ENCODE measurements around the gene SYNE2.

SYNE2 gene

DNA sequence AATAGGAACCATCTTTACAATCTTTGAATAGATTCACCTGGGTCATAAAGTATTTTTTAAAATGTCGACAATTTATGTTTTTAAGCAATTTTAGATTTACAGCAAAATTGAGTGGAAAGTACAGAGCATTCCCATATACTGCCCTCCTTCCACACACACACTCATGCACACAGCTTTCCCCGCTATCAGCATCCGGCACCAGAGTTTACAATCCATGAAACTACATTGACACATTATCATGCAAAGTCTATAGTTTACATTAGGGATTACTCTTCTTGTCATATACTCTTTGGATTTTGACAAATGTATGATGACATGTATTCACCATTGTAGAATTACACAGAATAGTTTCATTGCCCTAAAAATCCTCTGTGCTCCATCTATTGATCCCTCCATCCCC, 9.0 kb upstream of the SYNE2 start:
- no peak for TF ChIP-seq MYC (IDR thresholded peaks at IDR 0.05; ENCODE audit: low read depth, low read length)
- TF ChIP-seq, protein P1, sequence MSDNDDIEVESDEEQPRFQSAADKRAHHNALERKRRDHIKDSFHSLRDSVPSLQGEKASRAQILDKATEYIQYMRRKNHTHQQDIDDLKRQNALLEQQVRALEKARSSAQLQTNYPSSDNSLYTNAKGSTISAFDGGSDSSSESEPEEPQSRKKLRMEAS (IDR thresholded peaks at IDR 0.05; ENCODE audit: low read depth, low read length) = no peak
- TF ChIP-seq, protein P2, sequence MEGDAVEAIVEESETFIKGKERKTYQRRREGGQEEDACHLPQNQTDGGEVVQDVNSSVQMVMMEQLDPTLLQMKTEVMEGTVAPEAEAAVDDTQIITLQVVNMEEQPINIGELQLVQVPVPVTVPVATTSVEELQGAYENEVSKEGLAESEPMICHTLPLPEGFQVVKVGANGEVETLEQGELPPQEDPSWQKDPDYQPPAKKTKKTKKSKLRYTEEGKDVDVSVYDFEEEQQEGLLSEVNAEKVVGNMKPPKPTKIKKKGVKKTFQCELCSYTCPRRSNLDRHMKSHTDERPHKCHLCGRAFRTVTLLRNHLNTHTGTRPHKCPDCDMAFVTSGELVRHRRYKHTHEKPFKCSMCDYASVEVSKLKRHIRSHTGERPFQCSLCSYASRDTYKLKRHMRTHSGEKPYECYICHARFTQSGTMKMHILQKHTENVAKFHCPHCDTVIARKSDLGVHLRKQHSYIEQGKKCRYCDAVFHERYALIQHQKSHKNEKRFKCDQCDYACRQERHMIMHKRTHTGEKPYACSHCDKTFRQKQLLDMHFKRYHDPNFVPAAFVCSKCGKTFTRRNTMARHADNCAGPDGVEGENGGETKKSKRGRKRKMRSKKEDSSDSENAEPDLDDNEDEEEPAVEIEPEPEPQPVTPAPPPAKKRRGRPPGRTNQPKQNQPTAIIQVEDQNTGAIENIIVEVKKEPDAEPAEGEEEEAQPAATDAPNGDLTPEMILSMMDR (IDR thresholded peaks at IDR 0.05; ENCODE audit: low read depth, low read length) = no peak
- no peak for TF ChIP-seq POLR2A (IDR thresholded peaks at IDR 0.05; ENCODE audit: extremely low read depth, insufficient read length)
- no peak for DNase-seq (ENCODE audit: low read depth)
- H3K4me3 ChIP-seq (ENCODE audit: low read depth, low read length) = no peak overlapping the region

DNA sequence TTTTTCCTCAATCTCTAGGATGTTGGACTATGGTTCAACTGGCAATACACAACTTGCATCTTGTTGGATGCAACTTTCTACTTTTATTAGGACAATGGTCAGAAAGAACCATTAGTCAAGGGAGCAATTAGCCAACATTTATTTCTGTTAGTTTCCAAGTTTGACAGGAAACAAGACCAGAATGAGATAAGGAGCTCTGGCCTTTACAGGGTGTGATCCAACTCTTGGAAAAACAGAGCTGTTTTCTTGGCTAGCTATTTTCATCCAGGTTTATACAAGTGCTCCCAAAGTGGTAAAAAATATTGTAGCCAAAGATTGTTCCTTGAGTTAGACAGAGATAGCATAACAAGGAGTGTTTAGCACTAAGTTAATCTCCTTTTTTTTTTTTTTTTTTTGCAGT, 3.9 kb upstream of the SYNE2 start:
- TF ChIP-seq POLR2A (IDR thresholded peaks at IDR 0.05; ENCODE audit: extremely low read depth, insufficient read length) (no peak), MYC (IDR thresholded peaks at IDR 0.05; ENCODE audit: low read depth, low read length) (no peak)
- TF ChIP-seq, protein P2 (IDR thresholded peaks at IDR 0.05; ENCODE audit: low read depth, low read length) = no peak
- TF ChIP-seq, protein P1 (IDR thresholded peaks at IDR 0.05; ENCODE audit: low read depth, low read length) = no peak
- no peak for DNase-seq (ENCODE audit: low read depth)
- H3K4me3 ChIP-seq (ENCODE audit: low read depth, low read length) = no peak overlapping the region

DNA sequence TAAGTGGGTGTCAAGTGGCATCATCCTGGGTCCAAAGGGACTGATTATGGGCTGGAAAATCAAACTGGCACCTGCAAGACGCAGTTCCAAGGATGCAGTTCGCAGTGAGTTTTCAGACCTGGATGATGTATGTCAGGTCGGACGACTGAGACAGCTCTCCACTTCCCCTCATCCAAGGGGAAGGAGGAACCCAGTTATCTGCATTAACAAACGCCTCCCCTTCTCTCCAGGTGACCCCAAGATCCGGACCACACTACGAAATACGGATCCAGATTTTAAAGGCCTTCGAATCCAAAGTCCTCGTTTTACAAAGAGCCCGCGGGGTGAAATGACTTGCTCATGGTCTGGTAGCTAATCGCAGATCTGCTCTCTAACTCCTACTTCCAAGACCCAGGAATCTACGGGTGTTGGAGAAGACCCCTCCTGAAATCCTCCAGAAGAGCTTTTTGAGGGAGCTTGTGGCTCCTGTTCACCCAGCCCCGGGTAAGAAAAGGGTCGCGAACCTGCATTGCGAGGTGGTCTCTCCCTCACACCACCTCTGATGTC, 460 bp upstream of the SYNE2 start:
- TF ChIP-seq, protein P2 (IDR thresholded peaks at IDR 0.05; ENCODE audit: low read depth, low read length) = no peak
- TF ChIP-seq, protein P1 (IDR thresholded peaks at IDR 0.05; ENCODE audit: low read depth, low read length) = no peak
- TF ChIP-seq MYC (IDR thresholded peaks at IDR 0.05; ENCODE audit: low read depth, low read length) = no peak
- TF ChIP-seq POLR2A (IDR thresholded peaks at IDR 0.05; ENCODE audit: extremely low read depth, insufficient read length) = no peak
- no peak for DNase-seq (ENCODE audit: low read depth)
- no peak overlapping the region for H3K4me3 ChIP-seq (ENCODE audit: low read depth, low read length)

DNA sequence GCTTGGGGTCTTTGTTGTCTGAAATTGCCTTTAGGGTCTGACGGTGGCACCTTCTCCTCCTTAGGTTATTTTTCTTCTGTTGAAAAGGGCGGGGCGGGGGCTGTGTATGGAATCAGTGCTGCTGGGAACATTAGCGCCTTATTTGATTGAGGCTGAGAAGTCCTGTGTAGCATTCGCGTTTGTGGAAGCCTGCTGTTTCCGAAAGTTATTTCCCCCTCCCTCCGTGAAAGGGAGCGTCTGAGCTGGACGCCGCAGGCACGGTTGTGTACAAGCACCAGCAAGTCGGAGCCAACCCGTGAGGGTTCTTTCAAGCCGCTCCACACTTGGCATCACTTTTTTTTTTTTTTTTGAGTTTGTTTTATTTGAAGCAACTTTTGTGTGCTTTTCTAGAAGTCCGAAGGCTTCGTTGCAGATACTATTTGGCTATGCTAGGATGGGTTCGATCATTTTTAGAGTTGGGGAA, 1.1 kb downstream of the SYNE2 start:
- no peak for DNase-seq (ENCODE audit: low read depth)
- TF ChIP-seq MYC (IDR thresholded peaks at IDR 0.05; ENCODE audit: low read depth, low read length) (no peak), POLR2A (IDR thresholded peaks at IDR 0.05; ENCODE audit: extremely low read depth, insufficient read length) (no peak)
- TF ChIP-seq, protein P1 (IDR thresholded peaks at IDR 0.05; ENCODE audit: low read depth, low read length) = no peak
- TF ChIP-seq, protein P2 (IDR thresholded peaks at IDR 0.05; ENCODE audit: low read depth, low read length) = no peak
- H3K4me3 ChIP-seq (ENCODE audit: low read depth, low read length) = no peak overlapping the region

DNA sequence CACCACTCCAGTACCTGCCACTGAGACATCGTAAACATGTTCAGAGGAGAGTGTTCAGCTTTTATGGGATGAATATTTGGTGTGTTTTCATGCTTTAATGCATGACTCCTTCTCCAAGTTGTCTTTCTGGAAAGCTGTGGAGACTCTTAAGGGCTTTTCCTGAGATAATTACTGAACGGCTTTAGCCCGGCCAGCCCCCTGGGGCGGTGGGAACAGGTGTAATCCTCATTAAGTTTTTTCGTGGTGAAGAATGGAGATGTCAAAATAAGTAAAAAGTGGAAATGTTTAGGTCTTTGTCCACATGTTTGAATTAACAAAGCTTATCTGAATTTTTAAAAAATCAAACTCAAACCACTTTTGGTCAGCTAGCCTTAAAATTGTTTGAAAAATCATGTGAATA, 1.5 kb downstream of the SYNE2 start:
- no peak for TF ChIP-seq POLR2A (IDR thresholded peaks at IDR 0.05; ENCODE audit: extremely low read depth, insufficient read length)
- TF ChIP-seq MYC (IDR thresholded peaks at IDR 0.05; ENCODE audit: low read depth, low read length) = no peak
- TF ChIP-seq, protein P1 (IDR thresholded peaks at IDR 0.05; ENCODE audit: low read depth, low read length) = no peak
- TF ChIP-seq, protein P2 (IDR thresholded peaks at IDR 0.05; ENCODE audit: low read depth, low read length) = no peak
- no peak overlapping the region for H3K4me3 ChIP-seq (ENCODE audit: low read depth, low read length)
- DNase-seq (ENCODE audit: low read depth) = no peak

Measured in NB4 (cell line).